ENCODE data around the gene TUBB1. TPM values are rescaled to one million over a fixed set of nuclear protein-coding genes. Genes with fewer than 3 reads are reported as not detected.

Gene TUBB1
- total RNA-seq, 1 donor from 2014 or later, result not detected

GRCh38 chr20:59032023-59032712, 12.9 kb downstream of the TUBB1 start, which contains the start of gene ATP5F1E:
Gene ATP5F1E, minus strand, starts transcription at chr20:59032335. Its CDS starts 84 bp downstream, at chr20:59032251.
- H3K36me3 ChIP-seq (ENCODE audit: insufficient read depth, low read length), result peaks cover 39% of the 10 kb centered on the region
- peaks cover 37% of the 10 kb centered on the region for H3K4me1 ChIP-seq (ENCODE audit: insufficient read depth, low read length)
- peak within 1 kb of the TSS; percentile 89 for H2AFZ ChIP-seq (ENCODE audit: low read depth, low read length)
- peaks cover 58% of the 10 kb centered on the region for H3K79me2 ChIP-seq (ENCODE audit: insufficient read depth, low read length)
- peaks cover 37% of the 10 kb centered on the region for H4K20me1 ChIP-seq (ENCODE audit: insufficient read depth, low read length)
- TF ChIP-seq CTCF (IDR thresholded peaks at IDR 0.05; ENCODE audit: insufficient read depth, low read depth, low read length) (no peak), EZH2 (IDR thresholded peaks at IDR 0.05; ENCODE audit: insufficient read depth, low read length) (no peak)
- H3K36me3 Mint-ChIP-seq (ENCODE audit: low read depth, unreplicated experiment), result peaks cover 10% of the 10 kb centered on the region
- H3K9me3 Mint-ChIP-seq (ENCODE audit: unreplicated experiment), result no peaks in the 10 kb centered on the region
- no peaks in the 10 kb centered on the region for H3K27me3 ChIP-seq (ENCODE audit: insufficient read depth, low read length)
- H3K4me1 Mint-ChIP-seq (ENCODE audit: low read depth, unreplicated experiment), result peaks cover 40% of the 10 kb centered on the region
- peak within 1 kb of the TSS; percentile 93 for H3K4me3 Mint-ChIP-seq (ENCODE audit: unreplicated experiment)
- peak within 1 kb of the TSS; percentile 93 for H3K9ac ChIP-seq (ENCODE audit: low read length)
- H3K27me3 Mint-ChIP-seq (ENCODE audit: low read depth, unreplicated experiment), result no peaks in the 10 kb centered on the region
- FAIRE-seq (no peak), DNase-seq (ENCODE audit: low read depth) (peak; percentile 83)
- H3K4me2 ChIP-seq (ENCODE audit: low read length), result peak within 1 kb of the TSS; percentile 92
- no peaks in the 10 kb centered on the region for H3K9me3 ChIP-seq (ENCODE audit: insufficient read depth, low read depth, low read length)
- peak within 1 kb of the TSS; percentile 98 for H3K27ac Mint-ChIP-seq (ENCODE audit: unreplicated experiment)
- peak within 1 kb of the TSS; percentile 89 for H3K27ac ChIP-seq (ENCODE audit: low read depth, low read length)
- H3K4me3 ChIP-seq (ENCODE audit: insufficient read depth, low read depth, low read length), result peak within 1 kb of the TSS; percentile 81

DNA sequence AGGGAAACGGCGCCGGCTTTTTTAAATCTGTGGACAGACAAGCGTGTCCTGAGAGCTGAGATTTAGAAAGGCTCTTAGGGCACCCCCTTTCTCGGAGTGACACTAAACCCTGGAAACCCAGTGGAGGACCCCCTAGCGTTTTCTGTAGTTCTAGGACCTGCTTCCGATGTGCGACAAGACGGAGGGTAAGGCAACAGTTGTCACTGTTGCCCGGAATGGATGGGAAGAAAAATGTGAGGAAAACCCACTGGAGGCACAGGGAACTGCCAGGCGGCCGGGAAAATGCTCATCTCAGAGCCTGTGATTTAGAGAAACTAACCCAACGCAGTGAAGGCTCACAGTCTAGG, 13.5 kb downstream of the TUBB1 start:
- Histone ChIP-seq H3K27ac (ENCODE audit: low read depth, low read length) (peak overlapping the region; percentile 77), H3K9me3 (ENCODE audit: insufficient read depth, low read depth, low read length) (no peaks in the 10 kb centered on the region), H3K79me2 (ENCODE audit: insufficient read depth, low read length) (peaks cover 58% of the 10 kb centered on the region), H2AFZ (ENCODE audit: low read depth, low read length) (peak overlapping the region; percentile 88), H3K27me3 (ENCODE audit: insufficient read depth, low read length) (no peaks in the 10 kb centered on the region), H3K4me1 (ENCODE audit: insufficient read depth, low read length) (peaks cover 33% of the 10 kb centered on the region), H3K36me3 (ENCODE audit: insufficient read depth, low read length) (peaks cover 44% of the 10 kb centered on the region), H4K20me1 (ENCODE audit: insufficient read depth, low read length) (peaks cover 32% of the 10 kb centered on the region), H3K4me3 (ENCODE audit: insufficient read depth, low read depth, low read length) (peak overlapping the region; percentile 81), H3K9ac (ENCODE audit: low read length) (peak overlapping the region; percentile 93), H3K4me2 (ENCODE audit: low read length) (peak overlapping the region; percentile 92)
- FAIRE-seq (no peak), DNase-seq (ENCODE audit: low read depth) (no peak)
- Mint-ChIP-seq H3K9me3 (ENCODE audit: unreplicated experiment) (no peaks in the 10 kb centered on the region), H3K27ac (ENCODE audit: unreplicated experiment) (peak overlapping the region; percentile 98), H3K36me3 (ENCODE audit: low read depth, unreplicated experiment) (peaks cover 12% of the 10 kb centered on the region), H3K4me3 (ENCODE audit: unreplicated experiment) (peak overlapping the region; percentile 93), H3K27me3 (ENCODE audit: low read depth, unreplicated experiment) (no peaks in the 10 kb centered on the region), H3K4me1 (ENCODE audit: low read depth, unreplicated experiment) (peaks cover 35% of the 10 kb centered on the region)
- TF ChIP-seq EZH2 (IDR thresholded peaks at IDR 0.05; ENCODE audit: insufficient read depth, low read length) (no peak), CTCF (IDR thresholded peaks at IDR 0.05; ENCODE audit: insufficient read depth, low read depth, low read length) (peak; percentile 12)

GRCh38 chr20:59033093-59033492, 13.9 kb downstream of the TUBB1 start:
- H2AFZ ChIP-seq (ENCODE audit: low read depth, low read length), result no peak overlapping the region
- peaks cover 28% of the 10 kb centered on the region for H4K20me1 ChIP-seq (ENCODE audit: insufficient read depth, low read length)
- H3K4me3 Mint-ChIP-seq (ENCODE audit: unreplicated experiment), result peak overlapping the region; percentile 93
- H3K4me1 ChIP-seq (ENCODE audit: insufficient read depth, low read length), result peaks cover 30% of the 10 kb centered on the region
- H3K27me3 ChIP-seq (ENCODE audit: insufficient read depth, low read length), result no peaks in the 10 kb centered on the region
- peaks cover 14% of the 10 kb centered on the region for H3K36me3 Mint-ChIP-seq (ENCODE audit: low read depth, unreplicated experiment)
- H3K36me3 ChIP-seq (ENCODE audit: insufficient read depth, low read length), result peaks cover 48% of the 10 kb centered on the region
- H3K4me1 Mint-ChIP-seq (ENCODE audit: low read depth, unreplicated experiment), result peaks cover 32% of the 10 kb centered on the region
- H3K79me2 ChIP-seq (ENCODE audit: insufficient read depth, low read length), result peaks cover 59% of the 10 kb centered on the region
- H3K27ac Mint-ChIP-seq (ENCODE audit: unreplicated experiment), result no peak overlapping the region
- H3K9me3 Mint-ChIP-seq (ENCODE audit: unreplicated experiment), result no peaks in the 10 kb centered on the region
- no peaks in the 10 kb centered on the region for H3K9me3 ChIP-seq (ENCODE audit: insufficient read depth, low read depth, low read length)
- no peak for TF ChIP-seq EZH2 (IDR thresholded peaks at IDR 0.05; ENCODE audit: insufficient read depth, low read length)
- TF ChIP-seq CTCF (IDR thresholded peaks at IDR 0.05; ENCODE audit: insufficient read depth, low read depth, low read length), result no peak
- no peak overlapping the region for H3K4me3 ChIP-seq (ENCODE audit: insufficient read depth, low read depth, low read length)
- peak overlapping the region; percentile 93 for H3K9ac ChIP-seq (ENCODE audit: low read length)
- DNase-seq (ENCODE audit: low read depth) (no peak), FAIRE-seq (no peak)
- H3K4me2 ChIP-seq (ENCODE audit: low read length), result peak overlapping the region; percentile 92
- H3K27me3 Mint-ChIP-seq (ENCODE audit: low read depth, unreplicated experiment), result no peaks in the 10 kb centered on the region
- H3K27ac ChIP-seq (ENCODE audit: low read depth, low read length), result no peak overlapping the region

Data from astrocyte (in vitro differentiated cells and primary cell).